Measurements from ENCODE around the gene PPM1H.
"Not testable (repeated sequence)": the region's sequence is repeated elsewhere in the genome, so short reads cannot be mapped to it uniquely, and the experiment has no call there.

Gene PPM1H

GRCh38 chr12:62673028-62673815, 261.7 kb downstream of the PPM1H start:
- ChIA-PET CTCF (interaction anchor here (1.1 to 1.8 kb wide), 3 partner anchors 8 to 40 kb away, joined by 3 to 6 read pairs (median 5); no protein-coding TSS in a partner anchor), POLR2A (no interaction called here)
- no peak for DNase-seq (ENCODE audit: extremely low spot score)
- TF ChIP-seq CTCF (IDR thresholded peaks at IDR 0.05; ENCODE audit: control extremely low read depth, extremely low read depth, low read depth, missing control alignments): no peak

- ChIA-PET POLR2A (no interaction called here), CTCF (no interaction called here)
- no peak for DNase-seq (ENCODE audit: extremely low spot score)
- TF ChIP-seq CTCF (IDR thresholded peaks at IDR 0.05; ENCODE audit: control extremely low read depth, extremely low read depth, low read depth, missing control alignments): no peak
Observed at GRCh38 chr12:62670986-62671720, 263.8 kb downstream of the PPM1H start.

- CTCF ChIA-PET: interaction anchor here (1.4 kb wide), 1 partner anchor 126 kb away, joined by 6 read pairs; no protein-coding TSS in a partner anchor
- DNase-seq (ENCODE audit: extremely low spot score): no peak
- POLR2A ChIA-PET: no interaction called here
- no peak for TF ChIP-seq CTCF (IDR thresholded peaks at IDR 0.05; ENCODE audit: control extremely low read depth, extremely low read depth, low read depth, missing control alignments)
Observed at GRCh38 chr12:62668782-62669181, 266.2 kb downstream of the PPM1H start.

- CTCF ChIA-PET: interaction anchor here (1.7 to 2.0 kb wide), 3 partner anchors 9 to 18 kb away, joined by 4 to 5 read pairs (median 5); no protein-coding TSS in a partner anchor
- POLR2A ChIA-PET; DNase-seq (ENCODE audit: extremely low spot score): not testable (repeated sequence)
Observed at GRCh38 chr12:62664951-62665350, 270.0 kb downstream of the PPM1H start.

- no peak for DNase-seq (ENCODE audit: extremely low spot score)
- TF ChIP-seq CTCF (IDR thresholded peaks at IDR 0.05; ENCODE audit: control extremely low read depth, extremely low read depth, low read depth, missing control alignments): no peak
- ChIA-PET POLR2A (no interaction called here), CTCF (no interaction called here)
Observed at GRCh38 chr12:62660756-62661155, 274.2 kb downstream of the PPM1H start.

- no peak for TF ChIP-seq CTCF (IDR thresholded peaks at IDR 0.05; ENCODE audit: control extremely low read depth, extremely low read depth, low read depth, missing control alignments)
- POLR2A ChIA-PET: no interaction called here
- DNase-seq (ENCODE audit: extremely low spot score): no peak
- CTCF ChIA-PET: no interaction called here
Observed at GRCh38 chr12:62659453-62660295, 275.3 kb downstream of the PPM1H start.
